HG03469 (cell line): ENCODE results near the gene CEP290.
"Not testable (repeated sequence)": the region's sequence is repeated elsewhere in the genome, so short reads cannot be mapped to it uniquely, and the experiment has no call there.

Experiments used
- ATAC-seq: cut with Tn5 transposase; IDR thresholded peaks from one replicate; pipeline ENCODE4 v1.9.1; 2021; ENCODE audit warnings: mild to moderate bottlenecking, moderate library complexity, moderate number of reproducible peaks; ENCODE audit not compliant: unreplicated experiment

The CEP290 gene

GRCh38 chr12:88044035-88044434 is 97.9 kb downstream of the CEP290 start:
- no peak for ATAC-seq

- ATAC-seq = no peak
Observed at GRCh38 chr12:88037770-88038169, 104.1 kb downstream of the CEP290 start.

- ATAC-seq = no peak
Observed at GRCh38 chr12:88036353-88036965, 105.4 kb downstream of the CEP290 start.

GRCh38 chr12:88035907-88036289 is 106.0 kb downstream of the CEP290 start:
- peak; percentile 4 for ATAC-seq

- ATAC-seq = peak; percentile 99
Observed at GRCh38 chr12:88035271-88035906, 106.5 kb downstream of the CEP290 start.

- not testable (repeated sequence) for ATAC-seq
Observed at GRCh38 chr12:88031161-88031560, 110.7 kb downstream of the CEP290 start.

GRCh38 chr12:88029093-88029665 is 112.7 kb downstream of the CEP290 start, which contains the start of gene C12orf50:
TSS of gene C12orf50 (minus strand) at chr12:88029401. CDS start at chr12:88026962, 2,439 bp downstream.
- ATAC-seq = no peak

- ATAC-seq = no peak
Observed at GRCh38 chr12:88026196-88026595, 115.7 kb downstream of the CEP290 start.

- no peak for ATAC-seq
Observed at GRCh38 chr12:88017964-88018363, 123.9 kb downstream of the CEP290 start.

- ATAC-seq = no peak
Observed at GRCh38 chr12:88015825-88016224, 126.1 kb downstream of the CEP290 start.

GRCh38 chr12:88011755-88012154 is 130.1 kb downstream of the CEP290 start:
- no peak for ATAC-seq

- no peak for ATAC-seq
Observed at GRCh38 chr12:88006351-88006750, 135.5 kb downstream of the CEP290 start.

- no peak for ATAC-seq
Observed at GRCh38 chr12:88001327-88001726, 140.6 kb downstream of the CEP290 start.
